ENCODE data around the gene KLRF1.
A peak's percentile ranks its signal among the peaks of the same experiment; 100 is the strongest.
"Not testable (repeated sequence)": the region's sequence is repeated elsewhere in the genome, so short reads cannot be mapped to it uniquely, and the experiment has no call there.

Gene KLRF1

DNA sequence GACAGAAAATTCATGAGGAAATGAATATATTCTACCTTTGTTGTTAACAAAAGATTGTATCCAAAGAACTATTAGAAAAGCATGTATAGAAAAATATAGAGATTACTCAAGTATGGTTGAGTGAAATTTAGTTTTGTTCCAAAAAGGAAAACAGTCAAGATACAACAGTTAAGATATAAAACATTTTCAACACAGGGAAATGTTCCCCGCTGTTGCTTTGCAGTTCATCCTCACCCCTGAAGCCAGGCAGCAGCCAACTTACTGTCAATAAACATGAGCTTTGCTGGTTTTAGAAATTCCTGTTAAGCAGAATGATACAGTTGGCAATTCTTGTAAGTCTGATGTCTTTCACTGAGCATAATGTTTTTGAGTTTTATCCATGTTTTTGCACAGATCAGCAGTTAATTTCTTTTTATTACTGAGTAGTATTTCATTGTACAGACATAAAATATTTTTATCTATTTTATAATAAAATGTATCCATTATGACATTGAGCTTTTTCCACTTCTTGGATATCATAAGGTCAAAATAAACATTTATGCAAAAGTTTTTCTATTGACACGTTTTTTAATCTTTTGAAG is 43.1 kb downstream of the KLRF1 start:
- DNase-seq (ENCODE audit: low read depth) = peak; percentile 8

DNA sequence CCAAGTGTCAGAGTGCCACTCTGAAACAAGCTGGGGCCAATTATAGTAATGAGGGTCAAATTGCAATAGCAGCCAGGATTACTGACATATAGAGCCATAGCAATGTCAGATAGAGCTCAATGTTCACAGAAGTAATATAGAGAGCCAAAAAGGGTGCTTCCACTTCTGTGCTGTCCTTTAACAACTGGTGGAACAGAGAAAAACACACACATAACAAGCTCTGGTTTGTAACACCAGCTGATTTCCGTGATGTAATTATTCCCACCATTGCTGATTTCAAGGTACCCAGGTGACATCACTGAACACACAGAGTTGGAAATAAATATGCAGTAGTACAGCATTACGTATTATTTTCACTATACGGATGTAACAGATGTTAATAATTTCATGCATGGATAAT is 44.9 kb downstream of the KLRF1 start:
- DNase-seq (ENCODE audit: low read depth) = no peak

DNA sequence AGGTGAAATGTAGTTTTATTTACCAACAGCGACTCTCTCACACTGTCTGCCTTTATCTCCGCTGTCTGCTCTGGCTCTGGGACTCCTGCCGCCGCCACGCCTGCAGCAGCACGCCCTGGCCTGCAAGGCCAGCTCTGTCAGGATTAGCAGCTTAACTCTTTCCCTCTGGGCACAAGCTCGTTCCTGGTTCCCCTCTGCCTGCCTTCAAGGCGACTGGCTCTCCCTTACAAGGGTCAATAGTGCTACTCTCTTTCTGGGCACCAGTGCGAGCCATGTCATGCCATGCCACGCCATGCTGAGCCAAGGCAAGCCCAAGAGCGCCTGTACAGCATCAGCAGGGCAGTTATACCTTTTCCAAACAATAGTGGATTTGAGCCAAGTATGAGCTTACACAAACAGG is 45.5 kb downstream of the KLRF1 start:
- DNase-seq (ENCODE audit: low read depth) = no peak

DNA sequence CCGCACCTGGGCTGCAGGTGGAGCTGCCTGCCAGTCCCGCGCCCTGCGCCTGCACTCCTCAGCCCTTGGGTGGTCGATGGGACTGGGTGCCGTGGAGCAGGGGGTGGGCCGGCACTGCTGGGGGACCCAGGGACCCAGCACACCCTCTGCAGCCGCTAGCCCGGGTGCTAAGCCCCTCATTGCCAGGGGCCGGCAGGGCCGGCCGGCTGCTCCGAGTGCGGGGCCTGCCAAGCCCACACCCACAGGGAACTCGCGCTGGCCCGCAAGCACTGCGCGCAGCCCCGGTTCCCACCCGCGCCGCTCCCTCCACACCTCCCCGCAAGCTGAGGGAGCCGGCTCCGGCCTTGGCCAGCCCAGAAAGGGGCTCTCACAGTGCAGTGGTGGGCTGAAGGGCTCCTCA is 48.8 kb downstream of the KLRF1 start:
- DNase-seq (ENCODE audit: low read depth) = not testable (repeated sequence)

DNA sequence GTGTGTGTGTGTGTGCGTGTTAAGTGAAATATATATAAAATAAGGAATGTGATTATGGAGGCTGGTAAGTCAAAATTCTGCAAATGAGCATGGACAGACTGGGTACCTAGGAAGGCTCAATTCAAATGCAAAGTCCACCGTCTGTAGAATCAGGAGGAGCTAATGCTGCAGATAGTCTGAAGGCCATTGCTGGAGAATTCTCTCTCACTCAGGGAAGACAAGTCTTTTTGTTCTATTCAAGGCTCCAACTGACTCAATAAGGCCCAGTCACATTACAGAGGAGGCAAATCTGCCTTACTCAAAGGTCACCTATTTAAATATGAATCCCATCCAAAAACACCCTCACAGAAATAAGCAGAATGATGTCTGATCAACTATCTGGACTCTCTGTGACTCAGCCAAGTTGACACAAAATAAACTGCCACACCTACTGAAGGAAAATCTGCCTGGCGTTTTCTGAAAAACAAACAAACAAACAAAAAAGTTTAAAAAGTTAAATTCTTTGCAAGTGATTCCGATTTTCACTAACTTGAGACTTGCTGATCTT is 53.3 kb downstream of the KLRF1 start:
- no peak for DNase-seq (ENCODE audit: low read depth)

DNA sequence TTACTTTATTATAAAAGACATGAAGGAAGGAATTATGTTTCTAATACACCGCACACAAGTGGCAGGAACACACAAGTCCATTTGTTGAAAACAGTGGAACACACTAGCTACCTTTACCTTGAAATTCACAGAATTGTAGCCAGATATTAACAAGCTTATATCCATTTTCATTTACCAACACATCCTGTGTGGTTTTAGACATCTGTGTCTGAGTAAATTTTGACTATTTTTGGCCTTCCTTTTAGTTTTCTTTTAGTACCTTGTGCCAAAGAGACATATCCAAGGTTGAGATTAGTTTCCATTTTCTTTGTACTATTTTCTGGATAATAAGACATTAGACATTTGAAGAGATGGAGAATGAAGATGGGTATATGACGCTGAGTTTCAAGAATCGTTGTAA is 54.0 kb downstream of the KLRF1 start, which contains the start of gene KLRF2:
KLRF2 (plus strand) TSS at position 244 of the 400 bp plus-strand sequence; CDS start at position 351, 107 bp downstream.
- DNase-seq (ENCODE audit: low read depth) = no peak

DNA sequence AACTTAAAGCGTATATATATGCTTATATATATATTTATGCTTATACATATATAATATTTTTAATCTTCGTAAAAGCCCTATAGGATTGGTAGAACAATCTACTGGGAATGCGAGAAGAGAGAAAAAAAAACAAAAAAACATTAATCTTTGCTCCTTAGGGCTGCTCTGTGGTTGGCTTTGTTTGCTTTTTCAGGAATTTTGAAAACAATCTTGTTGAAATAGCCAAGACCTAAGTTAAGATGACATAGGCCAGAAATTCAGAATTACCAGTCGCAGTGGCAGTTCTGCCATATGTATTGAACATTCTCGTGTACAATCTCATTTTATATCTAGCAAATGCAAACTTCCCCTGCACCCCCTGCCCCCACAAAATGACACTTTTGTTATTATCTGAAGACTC is 54.7 kb downstream of the KLRF1 start:
- DNase-seq (ENCODE audit: low read depth) = no peak

DNA sequence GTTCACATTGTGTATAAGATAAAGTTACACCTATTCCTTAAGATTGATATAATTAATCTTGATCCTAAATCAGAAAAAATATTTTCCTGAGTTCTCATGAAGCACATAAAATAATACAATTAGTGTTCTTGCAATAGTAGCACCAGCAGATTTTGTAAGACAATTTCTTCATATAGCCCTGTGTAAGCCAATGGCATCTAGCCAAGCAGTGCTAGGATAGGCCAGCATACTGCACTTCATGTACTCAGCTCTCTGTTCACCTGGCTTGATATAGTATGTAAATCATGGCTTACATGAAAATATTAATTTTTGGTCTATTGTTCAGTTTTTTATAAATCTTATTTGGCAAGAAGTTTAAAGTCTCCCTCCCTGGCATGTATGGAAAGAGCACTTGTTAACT is 55.9 kb downstream of the KLRF1 start:
- no peak for DNase-seq (ENCODE audit: low read depth)

DNA sequence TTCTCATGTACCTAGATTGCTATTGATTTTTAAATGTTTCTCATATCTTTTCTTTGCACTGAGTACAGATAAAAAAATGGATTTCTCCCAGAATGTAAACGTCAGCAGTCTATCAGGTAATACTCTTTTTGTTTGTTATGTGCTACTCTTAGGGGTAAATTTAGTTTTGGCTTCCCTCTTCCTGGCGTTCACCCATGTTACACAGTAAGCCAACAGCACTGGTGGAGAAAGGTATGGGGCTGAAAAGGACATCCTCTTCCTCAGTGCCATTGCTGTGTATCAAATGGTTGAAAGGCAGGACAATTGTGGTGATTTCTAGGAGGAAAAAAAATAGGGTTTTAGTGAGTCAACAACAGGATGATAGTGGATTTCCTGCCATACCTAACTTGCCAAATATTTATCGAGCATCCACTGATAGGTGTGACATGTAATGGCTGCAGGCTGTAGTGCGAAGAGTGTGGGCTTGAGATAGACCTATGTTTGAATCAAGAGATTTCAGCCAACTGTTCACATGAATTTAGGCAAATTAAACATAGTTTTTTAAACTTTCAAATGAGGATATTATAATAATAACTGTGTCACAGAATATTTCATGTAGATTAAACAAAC is 61.5 kb downstream of the KLRF1 start:
- DNase-seq (ENCODE audit: low read depth) = no peak
